Keratinocyte (primary cell): Measurements from ENCODE around the gene NR6A1. TPM values are rescaled to one million over a fixed set of nuclear protein-coding genes. Genes with fewer than 3 reads are reported as not detected.

Source experiments
- DNase-seq: peaks from one replicate; pipeline ENCODE4 v3.0.0-alpha.2; 2011; ENCODE audit warnings: low read depth, missing footprints, low spot score
- FAIRE-seq: peaks from 2 replicates; lab custom pipeline; 2011; peaks lifted over from hg19 to GRCh38; lab: Jason Lieb, UNC
- H2AFZ ChIP-seq: 2 replicates; pipeline ENCODE4 v1.6.0; 2012; ENCODE audit warnings: low read length, control low read depth, inconsistent platforms; ENCODE audit not compliant: control insufficient read depth
- H3K27ac ChIP-seq: 2 replicates; pipeline ENCODE4 v1.5.1; 2011; ENCODE audit warnings: low read length; ENCODE audit not compliant: control insufficient read depth, insufficient read depth
- H3K27me3 ChIP-seq: 3 replicates; pipeline ENCODE4 v1.6.0; 2011; ENCODE audit warnings: low read length; ENCODE audit not compliant: control insufficient read depth, insufficient read depth; ENCODE audit errors: extremely low read depth
- H3K36me3 ChIP-seq, 2 experiments: 2 replicates in 1 of 2; 3 replicates in 1 of 2; pipeline ENCODE4 v1.5.1; 2011; ENCODE audit warnings: low read length in 2 of 2, mild to moderate bottlenecking in 1 of 2; ENCODE audit not compliant: control insufficient read depth in 2 of 2, insufficient read depth in 2 of 2; ENCODE audit errors: extremely low read depth in 1 of 2
- H3K4me1 ChIP-seq: 3 replicates; pipeline ENCODE4 v1.5.1; 2011; ENCODE audit warnings: low read length; ENCODE audit not compliant: control insufficient read depth, insufficient read depth; ENCODE audit errors: extremely low read depth
- H3K4me2 ChIP-seq: 3 replicates; pipeline ENCODE4 v1.6.0; 2011; ENCODE audit warnings: low read depth, low read length; ENCODE audit not compliant: control insufficient read depth, insufficient read depth; ENCODE audit errors: extremely low read depth
- H3K4me3 ChIP-seq, 3 experiments: fragments of 200-600 bp in 1 of 3; sonication (generic) in 1 of 3; 2 replicates in 2 of 3; 3 replicates in 1 of 3; pipeline ENCODE4 v1.5.1; 2011 to 2016; ENCODE audit warnings: low read length in 3 of 3, mild to moderate bottlenecking in 3 of 3, control low read depth in 2 of 3, inconsistent platforms in 1 of 3, low read depth in 1 of 3, mixed read lengths in 1 of 3, mixed run types in 1 of 3, moderate library complexity in 1 of 3; ENCODE audit not compliant: control insufficient read depth in 2 of 3, insufficient read depth in 2 of 3; ENCODE audit errors: extremely low read depth in 1 of 3
- H3K79me2 ChIP-seq: 2 replicates; pipeline ENCODE4 v1.6.0; 2012; ENCODE audit warnings: low read length; ENCODE audit not compliant: control insufficient read depth, insufficient read depth
- H3K9ac ChIP-seq: 3 replicates; pipeline ENCODE4 v1.6.0; 2011; ENCODE audit warnings: low read length; ENCODE audit not compliant: control insufficient read depth, insufficient read depth; ENCODE audit errors: extremely low read depth
- H3K9me1 ChIP-seq: 3 replicates; pipeline ENCODE4 v1.6.0; 2011; ENCODE audit warnings: low read length; ENCODE audit not compliant: control insufficient read depth, insufficient read depth; ENCODE audit errors: extremely low read depth
- H3K9me3 ChIP-seq: 2 replicates; pipeline ENCODE4 v1.5.1; 2012; ENCODE audit warnings: low read depth, low read length; ENCODE audit not compliant: control insufficient read depth
- H4K20me1 ChIP-seq: 3 replicates; pipeline ENCODE4 v1.6.0; 2011; ENCODE audit warnings: low read length; ENCODE audit not compliant: control insufficient read depth, insufficient read depth; ENCODE audit errors: extremely low read depth
- EZH2 ChIP-seq: IDR thresholded peaks from one replicate; pipeline ENCODE4 v1.6.1; 2012; ENCODE audit warnings: inconsistent platforms, mild to moderate bottlenecking, low read length, moderate library complexity
- dilution Hi-C: fragments of 300-500 bp; cut with MboI; formaldehyde crosslinking; loops from one replicate; pipeline ENCODE4 v1.7.0; 2020; ENCODE audit warnings: low sequenced_read_pairs; ENCODE audit not compliant: extremely low pct_ligation_motif_present
- polyA plus RNA-seq, 5 experiments: library from polyadenylated mRNA; depleted of rRNA in 3 of 5; stranded (reverse) in 3 of 5; stranded (forward) in 1 of 5; unstranded in 1 of 5; fragments of >200 nt; gene quantifications; 1 replicate in 1 of 5; 2 replicates in 3 of 5; 3 replicates in 1 of 5; pipeline versions ENCODE4 v1.2.1 to v1.2.3, GENCODE V29; 2011 to 2012; ENCODE audit warnings: missing spikeins in 2 of 5, low read depth in 1 of 5, low replicate concordance in 1 of 5
- TF ChIP-seq, protein P1 (sequence below), 3 experiments: IDR thresholded peaks in 1 of 3; conservative IDR thresholded peaks in 1 of 3; optimal IDR thresholded peaks in 1 of 3; 2 replicates in 2 of 3; 3 replicates in 1 of 3; pipeline versions ENCODE3 to v1.5.1; 2011; ENCODE audit warnings: low read length in 3 of 3, mild to moderate bottlenecking in 3 of 3, moderate library complexity in 2 of 3, control low read depth in 1 of 3, inconsistent platforms in 1 of 3; ENCODE audit not compliant: insufficient read depth in 2 of 3; ENCODE audit errors: extremely low read depth in 1 of 3

Gene NR6A1
- polyA plus RNA-seq, 1 donor (not counting 4 experiments of a cell fraction or from before 2014, with no cell fraction given): 1.8 TPM

DNA sequence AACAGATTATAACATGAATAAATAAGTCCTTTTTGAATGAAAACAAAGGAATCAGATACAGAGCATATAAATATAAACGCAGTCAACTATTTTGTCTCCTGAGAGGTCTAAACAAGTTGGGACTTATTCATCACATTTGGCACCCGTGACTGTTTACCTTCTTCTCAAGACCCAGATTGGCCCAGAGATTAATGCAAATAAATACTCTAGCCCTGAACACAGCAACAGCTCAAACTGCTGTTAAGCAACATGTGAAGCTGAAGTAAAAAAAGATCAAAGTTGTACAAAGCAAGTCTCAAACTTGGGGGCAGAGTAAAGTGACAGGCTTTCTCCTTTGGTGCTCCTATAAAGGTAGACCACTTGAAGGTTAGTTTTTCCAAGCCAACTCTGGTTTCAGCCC is 168.9 kb downstream of the NR6A1 start:
- TF ChIP-seq, protein P1, sequence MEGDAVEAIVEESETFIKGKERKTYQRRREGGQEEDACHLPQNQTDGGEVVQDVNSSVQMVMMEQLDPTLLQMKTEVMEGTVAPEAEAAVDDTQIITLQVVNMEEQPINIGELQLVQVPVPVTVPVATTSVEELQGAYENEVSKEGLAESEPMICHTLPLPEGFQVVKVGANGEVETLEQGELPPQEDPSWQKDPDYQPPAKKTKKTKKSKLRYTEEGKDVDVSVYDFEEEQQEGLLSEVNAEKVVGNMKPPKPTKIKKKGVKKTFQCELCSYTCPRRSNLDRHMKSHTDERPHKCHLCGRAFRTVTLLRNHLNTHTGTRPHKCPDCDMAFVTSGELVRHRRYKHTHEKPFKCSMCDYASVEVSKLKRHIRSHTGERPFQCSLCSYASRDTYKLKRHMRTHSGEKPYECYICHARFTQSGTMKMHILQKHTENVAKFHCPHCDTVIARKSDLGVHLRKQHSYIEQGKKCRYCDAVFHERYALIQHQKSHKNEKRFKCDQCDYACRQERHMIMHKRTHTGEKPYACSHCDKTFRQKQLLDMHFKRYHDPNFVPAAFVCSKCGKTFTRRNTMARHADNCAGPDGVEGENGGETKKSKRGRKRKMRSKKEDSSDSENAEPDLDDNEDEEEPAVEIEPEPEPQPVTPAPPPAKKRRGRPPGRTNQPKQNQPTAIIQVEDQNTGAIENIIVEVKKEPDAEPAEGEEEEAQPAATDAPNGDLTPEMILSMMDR (optimal IDR thresholded peaks at IDR 0.05 in 1 of 3, IDR thresholded peaks at IDR 0.05 in 1 of 3, conservative IDR thresholded peaks at IDR 0.05 in 1 of 3; ENCODE audit: extremely low read depth in 1 of 3, insufficient read depth in 2 of 3, low read length in 3 of 3): no peak
- no peak for TF ChIP-seq EZH2
- Histone ChIP-seq H3K4me1 (peaks cover 14% of the 10 kb centered on the region), H3K27me3 (no peaks in the 10 kb centered on the region), H3K9ac (no peak overlapping the region), H3K4me3 (no peak overlapping the region), H4K20me1 (no peaks in the 10 kb centered on the region), H3K9me1 (no peaks in the 10 kb centered on the region), H2AFZ (no peak overlapping the region), H3K36me3 (no peaks in the 10 kb centered on the region), H3K79me2 (no peaks in the 10 kb centered on the region), H3K4me2 (no peak overlapping the region), H3K9me3 (no peaks in the 10 kb centered on the region), H3K27ac (no peak overlapping the region)
- no peak for DNase-seq
- dilution Hi-C loops: no loop called here
- no peak for FAIRE-seq

DNA sequence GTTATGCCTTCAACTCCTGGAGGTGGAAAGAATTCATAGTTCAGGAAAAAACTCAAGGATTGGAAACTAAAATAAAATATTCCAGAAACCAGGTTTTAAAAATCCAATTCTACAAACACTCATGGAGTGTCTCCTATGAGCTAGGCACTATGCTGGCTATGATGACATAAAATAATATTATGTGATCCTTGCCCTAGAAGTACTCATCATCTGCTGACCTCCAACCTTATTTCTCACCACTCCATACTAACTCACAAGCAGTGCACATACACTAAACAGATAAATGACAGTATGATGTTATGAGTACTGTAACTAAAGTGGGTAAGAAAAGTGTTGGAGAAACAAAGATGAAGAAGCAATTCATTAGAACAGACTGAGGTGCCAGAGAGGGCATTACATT is 170.7 kb downstream of the NR6A1 start:
- TF ChIP-seq, protein P1 (optimal IDR thresholded peaks at IDR 0.05 in 1 of 3, IDR thresholded peaks at IDR 0.05 in 1 of 3, conservative IDR thresholded peaks at IDR 0.05 in 1 of 3; ENCODE audit: extremely low read depth in 1 of 3, insufficient read depth in 2 of 3, low read length in 3 of 3): no peak
- TF ChIP-seq EZH2: no peak
- Histone ChIP-seq H3K9me3 (no peaks in the 10 kb centered on the region), H3K27ac (no peak overlapping the region), H2AFZ (no peak overlapping the region), H3K79me2 (no peaks in the 10 kb centered on the region), H3K4me3 (no peak overlapping the region), H3K9ac (no peak overlapping the region), H3K9me1 (no peaks in the 10 kb centered on the region), H3K36me3 (no peaks in the 10 kb centered on the region), H3K4me1 (peaks cover 14% of the 10 kb centered on the region), H4K20me1 (no peaks in the 10 kb centered on the region), H3K4me2 (no peak overlapping the region), H3K27me3 (no peaks in the 10 kb centered on the region)
- dilution Hi-C loops: no loop called here
- DNase-seq: no peak
- no peak for FAIRE-seq
